Progenitor cell of endocrine pancreas (in vitro differentiated cells): Measurements from ENCODE around the gene MAP7D1. TPM values are rescaled to one million over a fixed set of nuclear protein-coding genes. Genes with fewer than 3 reads are reported as not detected.
A peak's percentile ranks its signal among the peaks of the same experiment; 100 is the strongest.

Experiments
- DNase-seq: peaks from one replicate; pipeline ENCODE4 v3.0.0; 2021; ENCODE audit warnings: low spot score; ENCODE audit not compliant: unreplicated experiment
- H3K27ac Mint-ChIP-seq: 2 replicates; pipeline ENCODE4 v1.8.0; 2021; ENCODE audit warnings: mild to moderate bottlenecking, moderate library complexity, mixed read lengths
- H3K27me3 Mint-ChIP-seq: 2 replicates; pipeline ENCODE4 v1.8.0; 2021; ENCODE audit warnings: mixed read lengths
- H3K36me3 Mint-ChIP-seq: 2 replicates; pipeline ENCODE4 v1.8.0; 2022; ENCODE audit warnings: mixed read lengths; ENCODE audit not compliant: insufficient read depth
- H3K4me1 Mint-ChIP-seq: 2 replicates; pipeline ENCODE4 v1.8.0; 2021; ENCODE audit warnings: low read depth, mixed read lengths
- H3K4me3 Mint-ChIP-seq: 2 replicates; pipeline ENCODE4 v1.8.0; 2021; ENCODE audit warnings: low read depth, mild to moderate bottlenecking, moderate library complexity, mixed read lengths
- H3K9me3 Mint-ChIP-seq: 2 replicates; pipeline ENCODE4 v1.8.0; 2021; ENCODE audit warnings: low read depth, mixed read lengths
- long read RNA-seq: library from polyadenylated mRNA; unstranded; transcript quantifications from one replicate; pipeline ENCODE4 v2.0.0, GENCODE V29; 2020
- total RNA-seq: library from RNA; stranded (reverse); gene quantifications from 2 replicates; pipeline ENCODE4 v1.2.1, GENCODE V29; 2021
- TF ChIP-seq, protein P1 (sequence below): fragments of 200-600 bp; sonication (generic); IDR thresholded peaks from one replicate; pipeline ENCODE4 v1.5.0; 2021; ENCODE audit warnings: antibody characterized with exemption, mild to moderate bottlenecking; ENCODE audit not compliant: unreplicated experiment

Gene MAP7D1
- 98.0 and 109 TPM in 2 replicates for total RNA-seq
- long read RNA-seq, partial matches to known transcripts = 2 of 4 reads
- long read RNA-seq, other reads (novel, unspliced or antisense) = 2 of 4 reads

DNA sequence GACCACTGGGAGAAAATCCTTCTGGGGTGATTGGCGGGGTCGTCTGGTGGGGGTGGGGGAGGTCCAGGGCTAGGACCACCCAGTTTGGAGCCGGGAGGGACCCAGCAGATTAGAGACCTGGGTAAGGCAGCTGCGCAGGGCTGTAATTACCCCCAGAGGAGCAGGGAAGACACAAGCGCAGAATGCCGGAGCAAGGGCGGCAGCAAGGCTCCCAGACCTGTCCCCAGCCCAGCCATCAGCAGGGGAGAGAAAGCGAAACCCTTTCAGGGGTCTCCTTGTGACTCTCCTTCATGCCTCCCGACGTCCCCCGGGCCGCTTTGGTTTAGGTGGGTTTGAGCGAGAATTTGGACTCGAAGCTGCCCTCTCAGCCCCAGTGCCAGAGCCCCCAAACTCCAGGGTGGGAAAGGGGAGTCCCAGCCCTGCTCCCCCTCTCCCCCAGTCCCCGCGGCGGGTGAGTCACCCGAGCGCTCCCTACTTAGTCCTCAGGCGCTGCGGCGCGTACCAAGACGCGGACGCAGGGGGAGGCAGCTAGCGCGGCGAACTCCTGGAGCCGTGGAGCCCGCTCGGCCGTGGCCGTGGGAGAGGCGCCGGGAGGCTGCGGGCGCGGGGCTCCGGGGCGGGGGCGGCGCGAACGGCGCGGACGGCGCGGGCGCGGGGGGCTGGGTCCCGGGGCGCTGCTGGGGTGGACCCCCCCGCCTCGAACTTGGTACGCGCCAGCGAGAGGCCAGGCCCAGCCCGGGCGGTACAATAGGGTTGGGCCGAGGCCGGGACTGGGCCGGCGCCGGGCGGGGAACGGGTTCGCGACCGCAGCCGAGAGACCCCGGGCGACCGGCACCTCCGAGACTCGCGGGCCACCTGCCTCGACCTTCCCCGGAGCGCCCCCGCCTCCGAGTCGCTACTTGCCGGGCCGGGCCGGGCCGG, at the start of gene MAP7D1:
Gene MAP7D1 (plus strand): TSS at position 753 of the 921 bp plus-strand sequence. CDS start 258 bp downstream, outside the sequence.
- no peaks in the 10 kb centered on the region for H3K9me3 Mint-ChIP-seq
- H3K27me3 Mint-ChIP-seq = no peaks in the 10 kb centered on the region
- H3K27ac Mint-ChIP-seq = peak within 1 kb of the TSS; percentile 96
- H3K4me3 Mint-ChIP-seq = peak within 1 kb of the TSS; percentile 87
- peaks cover 37% of the 10 kb centered on the region for H3K4me1 Mint-ChIP-seq
- H3K36me3 Mint-ChIP-seq = no peaks in the 10 kb centered on the region
- peak; percentile 64 for DNase-seq
- TF ChIP-seq, protein P1, sequence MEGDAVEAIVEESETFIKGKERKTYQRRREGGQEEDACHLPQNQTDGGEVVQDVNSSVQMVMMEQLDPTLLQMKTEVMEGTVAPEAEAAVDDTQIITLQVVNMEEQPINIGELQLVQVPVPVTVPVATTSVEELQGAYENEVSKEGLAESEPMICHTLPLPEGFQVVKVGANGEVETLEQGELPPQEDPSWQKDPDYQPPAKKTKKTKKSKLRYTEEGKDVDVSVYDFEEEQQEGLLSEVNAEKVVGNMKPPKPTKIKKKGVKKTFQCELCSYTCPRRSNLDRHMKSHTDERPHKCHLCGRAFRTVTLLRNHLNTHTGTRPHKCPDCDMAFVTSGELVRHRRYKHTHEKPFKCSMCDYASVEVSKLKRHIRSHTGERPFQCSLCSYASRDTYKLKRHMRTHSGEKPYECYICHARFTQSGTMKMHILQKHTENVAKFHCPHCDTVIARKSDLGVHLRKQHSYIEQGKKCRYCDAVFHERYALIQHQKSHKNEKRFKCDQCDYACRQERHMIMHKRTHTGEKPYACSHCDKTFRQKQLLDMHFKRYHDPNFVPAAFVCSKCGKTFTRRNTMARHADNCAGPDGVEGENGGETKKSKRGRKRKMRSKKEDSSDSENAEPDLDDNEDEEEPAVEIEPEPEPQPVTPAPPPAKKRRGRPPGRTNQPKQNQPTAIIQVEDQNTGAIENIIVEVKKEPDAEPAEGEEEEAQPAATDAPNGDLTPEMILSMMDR = no peak

DNA sequence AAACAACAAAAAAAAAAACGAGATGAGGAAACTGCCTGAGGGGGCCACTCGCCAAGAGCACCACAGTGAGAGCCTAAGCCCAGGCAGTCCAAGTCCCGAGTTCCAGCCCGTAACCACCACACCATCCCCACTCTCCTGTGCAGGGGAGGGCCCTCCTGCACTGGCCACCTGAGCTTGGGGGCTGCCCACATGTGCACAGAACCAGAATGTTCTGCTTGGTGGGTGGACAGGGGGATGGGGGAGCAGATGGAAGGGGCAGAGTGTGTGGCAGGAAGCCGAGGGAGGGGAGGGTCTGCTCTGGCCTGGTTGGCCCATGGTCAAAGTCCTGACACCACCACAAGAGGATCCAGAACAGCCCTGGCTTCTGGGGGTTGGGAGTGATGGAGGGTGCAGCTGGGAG, 49.7 kb upstream of the MAP7D1 start:
- Mint-ChIP-seq H3K27me3 (peaks cover 3% of the 10 kb centered on the region), H3K36me3 (no peaks in the 10 kb centered on the region), H3K9me3 (no peaks in the 10 kb centered on the region), H3K27ac (no peak overlapping the region), H3K4me3 (no peak overlapping the region), H3K4me1 (no peaks in the 10 kb centered on the region)
- DNase-seq = no peak
- TF ChIP-seq, protein P1 = no peak

DNA sequence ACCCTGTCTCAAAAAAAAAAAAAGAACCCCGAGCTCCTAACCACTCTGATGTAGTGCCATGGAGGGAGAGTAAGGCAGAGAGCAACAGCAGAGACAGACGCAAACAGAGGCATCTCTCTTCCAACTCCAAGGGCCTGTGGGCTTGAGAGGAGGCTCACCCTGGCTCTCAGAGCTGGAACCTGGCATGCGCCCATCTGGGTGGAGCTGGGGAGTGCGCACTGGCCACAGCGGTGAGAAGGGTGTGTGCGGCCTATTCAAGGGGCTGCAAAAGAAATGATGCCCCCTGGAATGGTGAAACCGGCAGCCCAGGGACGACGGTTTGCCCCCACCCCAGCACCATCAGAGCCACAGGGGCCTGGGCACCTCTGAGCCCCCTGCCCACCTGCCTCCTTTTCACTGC, 48.6 kb upstream of the MAP7D1 start:
- H3K9me3 Mint-ChIP-seq = no peaks in the 10 kb centered on the region
- peaks cover 3% of the 10 kb centered on the region for H3K27me3 Mint-ChIP-seq
- TF ChIP-seq, protein P1 = no peak
- H3K4me3 Mint-ChIP-seq = no peak overlapping the region
- H3K36me3 Mint-ChIP-seq = no peaks in the 10 kb centered on the region
- no peaks in the 10 kb centered on the region for H3K4me1 Mint-ChIP-seq
- DNase-seq = no peak
- H3K27ac Mint-ChIP-seq = no peak overlapping the region

DNA sequence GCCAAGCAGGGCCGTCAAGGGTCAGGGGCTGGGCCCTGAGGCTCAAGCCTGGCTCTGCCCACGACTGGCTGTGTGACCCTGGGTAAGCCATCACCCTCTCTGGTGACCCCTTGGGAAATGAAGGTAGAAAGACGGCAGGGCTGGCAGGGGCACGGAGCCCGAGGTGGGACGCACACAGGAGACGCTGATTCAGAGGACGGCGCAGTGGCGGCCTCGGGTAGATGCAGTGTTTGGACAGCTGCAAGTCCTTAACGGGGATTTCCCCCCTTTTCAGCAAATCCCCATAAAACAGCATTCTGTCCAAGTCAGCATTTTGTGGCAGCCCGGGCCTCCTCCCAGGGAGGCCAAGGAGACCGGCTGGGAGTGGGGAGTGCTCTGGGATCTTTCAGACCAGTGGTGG, 47.6 kb upstream of the MAP7D1 start:
- Mint-ChIP-seq H3K9me3 (no peaks in the 10 kb centered on the region), H3K27me3 (peaks cover 7% of the 10 kb centered on the region), H3K27ac (no peak overlapping the region), H3K4me1 (no peaks in the 10 kb centered on the region), H3K4me3 (no peak overlapping the region), H3K36me3 (no peaks in the 10 kb centered on the region)
- no peak for DNase-seq
- TF ChIP-seq, protein P1 = no peak

DNA sequence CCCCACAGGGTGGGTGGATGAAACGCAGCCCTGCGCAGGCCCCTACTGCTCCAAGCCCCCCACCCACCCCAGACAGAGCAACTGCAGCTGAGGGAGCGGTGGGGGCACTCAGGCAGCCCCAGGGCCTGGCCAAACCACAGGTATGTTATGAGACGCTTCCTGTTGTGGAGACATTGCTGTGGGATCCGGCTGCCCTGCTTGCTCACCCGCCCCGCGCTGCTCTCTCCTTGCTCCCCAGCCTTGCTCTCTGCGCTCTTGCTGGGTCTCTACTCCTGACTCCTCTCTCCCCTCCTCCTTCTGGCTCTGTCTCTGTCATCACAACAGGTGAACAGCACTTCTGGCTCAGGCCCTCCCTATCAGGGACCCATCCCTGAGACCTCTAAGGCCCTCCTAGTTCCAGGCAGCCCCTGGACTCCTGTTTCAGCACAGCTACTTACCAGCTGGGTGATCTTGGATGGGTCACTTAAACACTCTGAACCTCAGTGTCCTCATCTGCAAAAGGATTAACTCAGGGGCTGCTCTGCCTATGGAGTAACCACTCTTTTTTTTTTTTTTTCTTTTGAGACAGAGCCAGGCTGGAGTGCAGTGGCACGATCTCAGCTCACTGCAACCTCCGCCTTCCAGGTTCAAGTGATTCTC, 46.8 kb upstream of the MAP7D1 start:
- Mint-ChIP-seq H3K9me3 (no peaks in the 10 kb centered on the region), H3K4me1 (no peaks in the 10 kb centered on the region), H3K36me3 (no peaks in the 10 kb centered on the region), H3K4me3 (no peak overlapping the region), H3K27me3 (peaks cover 9% of the 10 kb centered on the region), H3K27ac (no peak overlapping the region)
- DNase-seq = no peak
- TF ChIP-seq, protein P1 = no peak
